Measurements from ENCODE around the gene PLPP4. TPM values are rescaled to one million over a fixed set of nuclear protein-coding genes. Genes with fewer than 3 reads are reported as not detected.
"Not testable (repeated sequence)": the region's sequence is repeated elsewhere in the genome, so short reads cannot be mapped to it uniquely, and the experiment has no call there.

Gene PLPP4
- total RNA-seq, 1 experiment from 2014 or later: 11.7 TPM

- DNase-seq (ENCODE audit: low spot score): no peak
Measured at GRCh38 chr10:120486671-120487205, 29.7 kb downstream of the PLPP4 start.

DNA sequence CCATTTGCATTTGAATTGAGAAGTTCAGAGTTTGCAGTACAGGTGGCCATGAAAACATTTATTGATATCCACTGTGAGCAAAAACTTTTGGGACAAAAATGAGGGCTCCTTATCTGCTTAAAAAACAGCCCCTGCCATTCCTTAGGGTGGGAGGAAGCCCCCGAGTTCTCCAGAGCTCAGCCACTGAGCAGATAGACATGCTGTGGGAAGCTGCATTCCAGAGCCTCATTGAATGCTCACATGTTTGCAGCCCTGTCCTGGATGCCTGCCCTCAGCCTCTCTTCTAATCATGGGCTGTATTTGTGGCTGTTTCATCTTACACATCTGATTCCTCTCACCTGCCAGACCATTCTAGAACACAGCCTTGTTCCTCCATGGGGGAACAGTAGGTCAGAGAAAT is 33.3 kb downstream of the PLPP4 start:
- no peak for DNase-seq (ENCODE audit: low spot score)

GRCh38 chr10:120492346-120492745 is 35.3 kb downstream of the PLPP4 start:
- DNase-seq (ENCODE audit: low spot score): no peak

GRCh38 chr10:120493411-120494312 is 36.6 kb downstream of the PLPP4 start:
- no peak for DNase-seq (ENCODE audit: low spot score)

GRCh38 chr10:120494313-120494710 is 37.3 kb downstream of the PLPP4 start:
- no peak for DNase-seq (ENCODE audit: low spot score)

DNA sequence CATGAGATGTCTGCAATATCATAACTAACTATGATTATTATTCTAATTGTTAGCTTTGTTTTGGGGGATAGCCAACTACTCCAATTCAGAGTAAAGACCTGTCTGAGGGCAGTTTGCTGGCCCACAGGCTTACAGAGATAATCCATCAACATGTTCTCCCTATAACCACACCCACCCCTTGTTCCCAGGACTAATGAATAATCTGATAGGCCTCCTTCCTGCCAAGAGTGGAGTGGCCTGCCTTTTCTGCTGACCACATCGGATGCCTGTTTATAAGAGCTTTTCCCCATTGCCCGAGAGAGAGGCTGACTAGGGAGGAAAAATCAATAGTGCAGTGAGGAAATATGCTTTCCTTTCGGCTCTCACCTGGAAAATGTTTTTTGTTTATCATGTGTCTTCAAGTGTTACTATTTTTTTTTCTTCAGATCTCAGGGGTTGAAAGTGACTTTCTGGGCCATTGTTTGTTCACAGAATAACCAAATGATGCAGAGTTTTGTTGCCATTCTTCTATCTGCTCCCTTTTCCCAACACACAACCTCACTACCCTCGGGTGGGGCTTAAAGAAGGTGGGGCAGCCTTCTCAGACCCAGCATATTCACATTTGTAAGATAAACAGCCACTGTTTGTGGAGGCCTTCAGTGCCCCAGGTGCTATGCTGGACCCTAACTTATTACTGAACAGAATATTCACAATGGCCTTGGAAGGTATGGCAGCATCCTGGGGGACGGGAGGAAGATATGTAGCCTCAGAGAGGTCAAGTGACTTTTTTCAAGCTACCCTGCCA is 38.4 kb downstream of the PLPP4 start:
- DNase-seq (ENCODE audit: low spot score): peak; percentile 18

DNA sequence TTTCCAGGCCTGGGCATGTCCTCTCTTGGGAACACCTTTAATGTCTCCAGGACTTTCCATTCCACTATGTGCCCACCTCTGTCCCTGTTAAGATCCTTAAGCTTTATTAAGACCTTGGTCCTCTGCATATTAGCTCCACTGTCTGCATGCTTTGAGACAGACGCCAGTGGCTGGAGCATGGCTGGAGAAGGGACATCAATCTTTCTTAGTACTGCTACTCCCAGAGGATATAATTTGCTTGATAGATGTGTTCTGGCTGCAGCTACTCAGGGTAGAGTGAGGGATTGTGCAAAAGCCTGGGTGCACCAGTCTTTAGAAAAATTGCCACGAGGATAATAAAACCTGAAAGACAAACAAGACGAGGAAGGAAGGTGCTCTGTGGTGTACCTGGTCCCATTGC is 42.9 kb downstream of the PLPP4 start:
- no peak for DNase-seq (ENCODE audit: low spot score)

GRCh38 chr10:120503689-120504088 is 46.7 kb downstream of the PLPP4 start:
- DNase-seq (ENCODE audit: low spot score): no peak

- DNase-seq (ENCODE audit: low spot score): not testable (repeated sequence)
Measured at GRCh38 chr10:120504227-120504626, 47.2 kb downstream of the PLPP4 start.

- DNase-seq (ENCODE audit: low spot score): no peak
Measured at GRCh38 chr10:120505056-120505455, 48.0 kb downstream of the PLPP4 start.

- DNase-seq (ENCODE audit: low spot score): no peak
Measured at GRCh38 chr10:120505866-120506265, 48.8 kb downstream of the PLPP4 start.

- no peak for DNase-seq (ENCODE audit: low spot score)
Measured at GRCh38 chr10:120506674-120507073, 49.6 kb downstream of the PLPP4 start.

- DNase-seq (ENCODE audit: low spot score): no peak
Measured at GRCh38 chr10:120507175-120507574, 50.1 kb downstream of the PLPP4 start.

- DNase-seq (ENCODE audit: low spot score): no peak
Measured at GRCh38 chr10:120507651-120508050, 50.6 kb downstream of the PLPP4 start.

GRCh38 chr10:120508393-120508792 is 51.4 kb downstream of the PLPP4 start:
- peak; percentile 96 for DNase-seq (ENCODE audit: low spot score)

- DNase-seq (ENCODE audit: low spot score): no peak
Measured at GRCh38 chr10:120508966-120509365, 51.9 kb downstream of the PLPP4 start.

GRCh38 chr10:120511165-120511564 is 54.1 kb downstream of the PLPP4 start:
- DNase-seq (ENCODE audit: low spot score): peak; percentile 79

DNA sequence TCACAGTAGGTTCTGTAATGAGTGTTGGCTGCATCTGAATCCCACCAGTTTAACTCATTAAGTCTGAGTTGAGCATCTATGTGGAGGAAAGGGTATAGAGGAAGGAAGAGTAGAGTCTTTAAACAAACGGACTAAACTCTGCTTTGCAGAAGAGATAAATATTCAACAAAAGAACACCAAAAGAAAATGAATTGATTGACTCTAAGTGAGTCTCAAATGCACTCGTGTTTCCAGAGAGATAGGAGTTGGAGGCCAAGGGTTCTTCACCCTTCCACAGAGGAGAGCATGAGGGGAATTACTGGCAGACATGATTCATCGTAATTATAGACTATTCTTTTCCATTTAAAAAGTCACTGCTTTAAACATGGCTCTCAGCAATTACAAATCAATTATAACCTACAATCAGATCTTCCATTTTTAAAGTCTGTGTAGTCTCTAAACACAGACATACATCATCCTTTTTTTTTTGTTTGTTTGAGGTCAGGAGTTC is 56.3 kb downstream of the PLPP4 start:
- DNase-seq (ENCODE audit: low spot score): no peak

DNA sequence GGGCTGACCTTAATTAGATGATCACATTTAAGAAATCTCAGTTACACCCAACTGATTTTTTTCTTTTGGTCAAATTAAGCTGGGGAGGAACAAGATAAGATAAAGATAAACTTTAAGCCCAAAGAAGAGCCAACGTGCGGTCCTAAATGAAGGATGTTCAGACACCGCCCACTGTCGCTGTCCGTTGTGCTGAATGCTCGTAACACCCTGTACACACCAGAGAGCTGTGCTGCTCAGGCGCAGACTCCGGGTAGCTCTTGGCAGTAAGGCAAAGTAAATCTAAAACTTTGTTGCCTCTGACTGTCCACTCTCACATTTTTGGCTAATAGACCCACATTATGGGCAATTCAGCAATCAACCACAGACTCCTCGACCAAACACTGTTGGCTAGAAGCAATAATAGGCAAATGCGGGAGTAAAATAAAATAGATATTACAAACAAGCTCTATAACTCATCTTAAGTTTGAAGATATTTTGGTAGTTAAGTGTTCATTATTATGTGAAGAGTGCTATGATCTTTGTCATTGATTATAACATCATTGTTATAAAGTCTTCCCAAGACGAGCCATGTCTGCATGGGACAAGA is 57.1 kb downstream of the PLPP4 start:
- DNase-seq (ENCODE audit: low spot score): peak; percentile 57

GRCh38 chr10:120514959-120515358 is 57.9 kb downstream of the PLPP4 start:
- no peak for DNase-seq (ENCODE audit: low spot score)

GRCh38 chr10:120515741-120516140 is 58.7 kb downstream of the PLPP4 start:
- no peak for DNase-seq (ENCODE audit: low spot score)

DNA sequence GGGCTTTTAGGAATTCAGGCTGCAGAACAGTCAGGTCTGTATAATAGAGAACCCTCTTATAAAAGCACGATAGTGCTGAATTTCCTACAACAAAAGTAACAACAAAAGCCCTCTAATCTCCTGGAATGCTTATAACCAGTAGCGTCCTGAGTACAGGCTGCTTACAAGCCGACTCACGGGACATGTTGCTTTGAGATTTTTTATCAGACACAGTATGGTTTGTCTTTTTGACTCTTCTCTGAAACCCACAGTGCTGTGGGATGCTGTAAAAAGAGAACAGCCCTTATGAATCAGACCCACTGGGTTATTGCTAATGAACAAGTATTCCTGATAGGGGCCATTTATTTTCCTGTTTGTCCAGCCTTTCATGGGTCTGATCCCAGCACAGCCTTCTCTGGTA is 59.4 kb downstream of the PLPP4 start:
- no peak for DNase-seq (ENCODE audit: low spot score)
